Esophagus muscularis mucosa (tissue), 4 donors: ENCODE results near the gene GINS2.

Experiments used
- CTCF ChIP-seq, 3 experiments: fragments of 200-600 bp in 2 of 3; fragments of 450-650 bp in 1 of 3; sonication (generic) in 2 of 3; IDR thresholded peaks; one replicate each; pipeline ENCODE4 v1.5.1; 2017 to 2019; ENCODE audit warnings: antibody characterized with exemption in 3 of 3, mild to moderate bottlenecking in 2 of 3, moderate library complexity in 1 of 3
- EP300 ChIP-seq: sonication (generic); formaldehyde crosslinking; IDR thresholded peaks from one replicate; pipeline ENCODE4 v1.6.1; 2017; ENCODE audit warnings: antibody characterized with exemption
- POLR2A ChIP-seq: fragments of 450-650 bp; IDR thresholded peaks from one replicate; pipeline ENCODE4 v1.6.1; 2017; ENCODE audit warnings: antibody characterized with exemption, moderate library complexity, mild to moderate bottlenecking, low read depth
- POLR2AphosphoS5 ChIP-seq, 2 donors: sonication (generic); formaldehyde crosslinking; IDR thresholded peaks; one replicate each; pipeline ENCODE4 v1.6.1; 2017; ENCODE audit warnings: antibody characterized with exemption in 2 of 2

GRCh38 chr16:85645021-85645589 lies 43.6 kb downstream of the GINS2 start:
- no peak for TF ChIP-seq CTCF (IDR thresholded peaks at IDR 0.05)
- TF ChIP-seq POLR2AphosphoS5 (IDR thresholded peaks at IDR 0.05), result no peak
- TF ChIP-seq POLR2A, result no peak
- no peak for TF ChIP-seq EP300
